ENCODE measurements around the gene FBXL3.
A peak's percentile ranks its signal among the peaks of the same experiment; 100 is the strongest.

Gene FBXL3

GRCh38 chr13:77026861-77027621 lies at the start of gene FBXL3:
FBXL3 (minus strand) TSS chr13:77027159; CDS start chr13:77021860, 5,299 bp downstream.
- DNase-seq (ENCODE audit: low read depth), result peak; percentile 78

GRCh38 chr13:77067519-77067918 lies 40.6 kb upstream of the FBXL3 start:
- no peak for DNase-seq (ENCODE audit: low read depth)

GRCh38 chr13:77065461-77066147 lies 38.6 kb upstream of the FBXL3 start:
- no peak for DNase-seq (ENCODE audit: low read depth)

- DNase-seq (ENCODE audit: low read depth), result no peak
Observed at GRCh38 chr13:77062097-77062496, 35.1 kb upstream of the FBXL3 start.

GRCh38 chr13:77061362-77061761 lies 34.4 kb upstream of the FBXL3 start:
- DNase-seq (ENCODE audit: low read depth), result no peak

- no peak for DNase-seq (ENCODE audit: low read depth)
Observed at GRCh38 chr13:77056886-77057285, 29.9 kb upstream of the FBXL3 start.

GRCh38 chr13:77056382-77056781 lies 29.4 kb upstream of the FBXL3 start:
- DNase-seq (ENCODE audit: low read depth), result no peak

- DNase-seq (ENCODE audit: low read depth), result no peak
Observed at GRCh38 chr13:77055158-77055557, 28.2 kb upstream of the FBXL3 start.

GRCh38 chr13:77053192-77053591 lies 26.2 kb upstream of the FBXL3 start:
- no peak for DNase-seq (ENCODE audit: low read depth)

GRCh38 chr13:77048681-77049080 lies 21.7 kb upstream of the FBXL3 start:
- DNase-seq (ENCODE audit: low read depth), result no peak

- DNase-seq (ENCODE audit: low read depth), result no peak
Observed at GRCh38 chr13:77047649-77048343, 20.8 kb upstream of the FBXL3 start.

GRCh38 chr13:77042566-77043177 lies 15.7 kb upstream of the FBXL3 start:
- no peak for DNase-seq (ENCODE audit: low read depth)

- no peak for DNase-seq (ENCODE audit: low read depth)
Observed at GRCh38 chr13:77040835-77041234, 13.9 kb upstream of the FBXL3 start.

- DNase-seq (ENCODE audit: low read depth), result no peak
Observed at GRCh38 chr13:77040076-77040475, 13.1 kb upstream of the FBXL3 start.

- DNase-seq (ENCODE audit: low read depth), result no peak
Observed at GRCh38 chr13:77038907-77039480, 12.0 kb upstream of the FBXL3 start.

- no peak for DNase-seq (ENCODE audit: low read depth)
Observed at GRCh38 chr13:77036279-77036678, 9.3 kb upstream of the FBXL3 start.

- DNase-seq (ENCODE audit: low read depth), result peak; percentile 68
Observed at GRCh38 chr13:77034881-77035280, 7.9 kb upstream of the FBXL3 start.

- no peak for DNase-seq (ENCODE audit: low read depth)
Observed at GRCh38 chr13:77033717-77034302, 6.9 kb upstream of the FBXL3 start.

GRCh38 chr13:77031656-77032243 lies 4.8 kb upstream of the FBXL3 start:
- DNase-seq (ENCODE audit: low read depth), result no peak

- no peak for DNase-seq (ENCODE audit: low read depth)
Observed at GRCh38 chr13:77029436-77029835, 2.5 kb upstream of the FBXL3 start.

- peak; percentile 25 for DNase-seq (ENCODE audit: low read depth)
Observed at GRCh38 chr13:77028202-77028601, 1.2 kb upstream of the FBXL3 start.

Data from stromal cell of bone marrow (primary cell).